ENCODE data around the gene KCNQ5.

Gene KCNQ5

DNA sequence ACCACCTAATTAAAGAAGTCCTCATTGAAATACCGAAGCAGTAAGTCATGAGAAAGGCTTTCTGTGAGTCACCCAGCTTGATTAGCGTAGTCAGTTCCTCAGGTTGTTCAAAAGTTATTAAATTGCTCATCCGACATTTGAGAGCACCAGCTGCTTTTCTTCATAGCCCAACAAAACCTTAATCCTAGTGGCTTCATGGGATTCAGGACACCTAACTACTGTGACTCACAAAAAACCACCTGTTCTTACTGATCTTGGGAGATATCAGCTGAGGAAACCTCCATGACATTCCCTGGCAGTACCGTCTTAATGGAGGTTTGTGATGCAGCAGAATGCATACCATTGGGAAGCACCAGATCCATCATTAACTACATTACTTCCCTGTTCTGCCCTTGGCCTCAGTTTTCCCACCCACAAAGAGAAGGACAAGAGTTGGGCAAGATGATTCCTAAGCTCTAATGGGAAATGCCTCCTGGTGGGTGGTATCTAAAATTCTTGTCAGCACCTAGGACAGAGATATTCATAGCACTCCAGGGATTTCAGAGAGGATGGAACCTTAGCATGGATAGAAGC is 499.6 kb downstream of the KCNQ5 start:
- DNase-seq (ENCODE audit: low read depth): no peak

DNA sequence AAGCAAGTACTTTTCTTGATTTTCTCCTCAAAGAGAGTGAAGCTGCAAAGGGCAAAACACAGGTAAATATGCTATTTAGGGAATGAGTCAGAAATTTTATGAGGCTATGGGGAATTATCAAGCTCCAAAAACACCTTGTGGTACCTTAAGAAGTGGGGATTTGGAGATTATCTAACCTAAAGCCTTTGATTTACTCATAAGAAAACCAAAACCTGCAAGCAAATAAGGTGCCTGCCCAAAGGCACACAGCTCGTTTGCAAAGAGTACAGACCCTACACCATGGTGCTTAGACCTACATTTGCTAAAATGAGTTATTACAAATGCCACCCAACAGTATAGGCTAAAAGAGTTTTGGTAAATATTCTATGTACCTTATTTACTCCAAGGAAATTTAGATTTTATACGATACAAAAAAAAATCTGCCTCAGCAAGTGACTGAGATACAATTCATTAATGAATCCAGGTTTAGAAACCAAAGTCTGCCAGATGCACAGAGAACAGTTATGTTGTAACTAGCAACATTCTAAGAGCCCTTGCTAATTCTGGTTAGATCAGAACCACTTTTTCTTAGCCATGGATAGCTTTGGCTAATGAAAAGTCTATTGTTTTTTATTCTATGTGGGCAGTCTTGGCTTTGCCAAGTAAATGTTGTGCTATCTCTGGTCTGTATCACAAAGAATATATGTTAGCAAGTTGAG is 501.9 kb downstream of the KCNQ5 start:
- DNase-seq (ENCODE audit: low read depth): no peak

DNA sequence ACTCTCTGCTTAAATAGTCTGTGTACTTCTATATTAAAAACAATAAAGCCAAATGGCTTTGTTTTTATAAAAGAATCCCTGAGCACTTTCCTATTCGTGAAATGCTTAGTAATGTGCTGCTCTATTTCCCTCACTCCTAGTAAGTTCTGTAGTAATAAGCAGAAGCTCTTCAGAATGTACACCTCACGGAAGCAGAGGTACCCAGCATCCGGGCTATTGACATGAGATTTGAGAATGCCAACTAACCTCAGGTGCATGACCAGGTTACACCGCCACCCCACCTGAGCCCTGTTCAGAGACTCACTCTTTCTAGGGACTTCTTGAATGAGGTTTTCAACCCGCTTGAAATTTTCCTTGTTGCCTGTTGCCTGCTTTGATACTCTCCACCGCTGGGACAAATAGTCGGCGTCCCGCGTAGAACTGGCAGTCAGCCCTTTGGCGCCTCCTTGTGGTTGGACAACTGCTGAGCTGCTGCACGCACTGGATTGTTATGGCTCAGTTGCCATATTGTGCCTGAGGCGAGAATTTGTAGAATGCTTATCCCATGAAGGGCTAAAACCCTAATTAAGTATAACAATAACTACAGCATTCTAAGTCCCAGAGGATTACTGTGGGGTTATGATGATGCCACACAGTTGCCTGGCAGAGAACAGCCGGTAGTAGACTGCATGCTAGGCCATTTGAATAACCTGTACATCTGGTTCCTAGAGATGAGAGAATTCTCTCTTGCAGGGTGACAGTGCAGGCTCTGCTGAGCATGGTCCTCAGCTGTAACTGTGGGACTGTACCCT is 508.0 kb downstream of the KCNQ5 start:
- DNase-seq (ENCODE audit: low read depth): peak; percentile 5

DNA sequence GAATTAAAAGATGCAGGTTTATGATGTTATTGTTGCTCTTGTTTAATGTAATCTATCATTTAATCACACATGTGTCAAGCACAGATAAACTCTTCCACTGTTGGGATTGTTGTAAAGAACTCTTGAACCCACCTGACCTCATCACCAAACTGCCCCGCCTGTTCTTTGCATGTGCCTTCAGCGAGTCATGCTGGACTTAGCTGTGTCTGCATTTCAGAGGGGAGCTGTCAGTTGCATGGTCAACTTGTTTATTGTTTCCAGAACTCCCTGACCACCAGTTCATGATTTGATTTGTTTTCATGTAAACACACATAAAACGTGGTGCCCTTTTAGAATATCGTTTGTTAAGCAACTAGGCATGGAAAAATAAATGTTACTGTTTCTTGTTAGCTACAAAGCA is 509.8 kb downstream of the KCNQ5 start:
- no peak for DNase-seq (ENCODE audit: low read depth)

DNA sequence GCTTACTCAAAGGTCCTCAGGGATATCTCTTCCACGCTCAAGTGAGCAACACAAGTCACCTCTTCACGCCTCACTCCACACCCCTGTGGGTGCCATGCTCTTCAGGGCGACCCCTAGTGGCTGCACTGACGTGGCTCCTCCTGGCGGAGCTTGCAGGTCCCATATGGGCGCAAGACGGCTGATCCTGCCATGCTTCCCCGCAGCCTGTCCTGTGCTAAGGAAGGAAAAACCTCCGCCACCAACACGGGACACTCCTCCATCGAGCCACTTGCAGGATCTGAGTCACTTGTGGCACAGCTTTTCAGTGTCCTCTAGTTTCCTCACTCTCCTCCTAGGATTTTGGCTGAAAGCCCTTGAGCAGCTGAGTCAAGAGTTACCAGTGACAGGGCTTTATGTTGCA is 512.7 kb downstream of the KCNQ5 start:
- DNase-seq (ENCODE audit: low read depth): no peak

DNA sequence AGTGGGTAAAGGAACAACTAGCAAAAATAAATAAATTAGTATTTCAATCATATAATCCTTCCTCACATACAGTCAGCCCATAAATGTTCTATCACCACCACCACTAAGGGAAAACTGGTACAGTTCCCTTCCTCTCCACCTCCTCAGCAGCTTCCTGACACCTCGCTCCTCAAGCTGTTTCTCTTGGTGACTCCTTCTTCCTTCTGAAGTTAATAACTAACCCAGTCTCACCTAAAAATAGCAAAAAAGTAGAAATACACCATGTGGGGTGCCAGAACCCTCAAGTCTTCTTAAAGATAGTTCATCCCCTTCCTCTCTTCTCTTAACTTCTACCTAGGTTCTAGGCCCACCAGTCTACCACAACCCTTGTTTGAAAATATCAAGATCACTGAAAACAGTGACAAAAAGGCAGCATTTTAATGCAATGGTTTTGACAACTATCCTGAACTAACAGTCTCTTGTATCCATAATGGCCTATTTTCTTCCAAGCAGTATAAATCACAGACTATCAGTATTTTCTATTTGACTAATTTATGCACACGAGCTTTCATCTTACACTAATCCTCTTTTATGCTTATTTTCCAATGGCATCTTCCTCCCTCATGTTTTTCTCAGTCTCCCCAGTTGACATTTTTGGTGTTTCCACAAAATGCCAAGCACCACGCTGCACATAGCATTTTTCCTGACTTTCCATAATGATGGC is 518.0 kb downstream of the KCNQ5 start:
- no peak for DNase-seq (ENCODE audit: low read depth)

DNA sequence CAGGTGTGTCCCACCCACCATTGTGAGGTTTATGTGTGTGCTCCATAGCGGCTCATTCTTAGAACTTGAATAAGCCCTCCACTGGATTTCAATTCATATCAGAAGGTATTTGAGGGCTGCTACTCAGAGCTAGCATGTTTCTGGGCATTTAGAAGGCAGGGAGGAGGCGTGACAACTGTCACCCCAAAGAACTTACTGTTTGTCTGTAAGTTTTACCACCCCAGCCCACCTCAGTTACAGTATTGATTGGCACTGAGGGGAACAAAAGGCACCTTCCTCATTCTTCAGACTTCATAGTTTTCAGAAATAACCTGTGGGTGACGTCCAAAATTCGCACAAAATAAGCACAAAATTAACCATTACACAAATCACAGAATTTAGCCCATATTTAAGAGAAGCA is 521.7 kb downstream of the KCNQ5 start:
- no peak for DNase-seq (ENCODE audit: low read depth)

DNA sequence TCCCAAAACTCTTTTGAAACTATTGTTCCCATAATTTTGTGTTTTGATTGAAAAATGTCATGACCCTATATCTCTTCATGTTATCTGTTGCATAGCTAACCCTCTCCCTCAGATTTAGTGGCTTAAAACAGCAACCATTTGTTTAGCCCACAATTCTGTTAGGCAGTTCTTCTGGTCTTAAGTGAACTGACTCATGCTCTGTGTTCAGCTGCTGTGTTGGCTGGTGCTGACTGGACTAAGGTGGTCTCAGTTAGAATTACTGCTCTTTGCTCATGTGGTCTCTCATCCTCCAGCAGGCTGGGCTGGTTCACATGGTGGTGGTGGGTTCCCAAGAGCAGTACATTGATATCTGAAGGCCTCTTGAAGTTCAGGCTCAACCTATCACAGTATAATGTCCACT is 522.7 kb downstream of the KCNQ5 start:
- no peak for DNase-seq (ENCODE audit: low read depth)

DNA sequence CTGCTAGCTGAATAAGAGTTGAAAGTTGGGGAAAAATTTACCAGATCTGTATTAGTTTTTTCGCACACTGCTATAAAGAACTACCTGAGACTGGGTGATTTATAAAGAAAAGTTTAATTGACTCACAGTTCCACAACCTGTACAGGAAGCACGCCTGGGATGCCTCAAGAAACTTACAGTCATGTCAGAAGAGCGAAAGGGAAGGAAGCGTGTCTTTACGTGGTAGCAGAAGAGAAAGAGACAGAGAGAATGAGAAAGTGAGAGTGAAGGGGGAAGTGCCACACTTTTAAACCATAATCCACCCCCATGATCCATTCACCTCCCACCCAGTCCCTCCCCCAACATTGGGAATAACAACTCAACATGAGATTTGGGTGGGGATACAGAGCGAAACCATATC is 523.8 kb downstream of the KCNQ5 start:
- DNase-seq (ENCODE audit: low read depth): no peak

DNA sequence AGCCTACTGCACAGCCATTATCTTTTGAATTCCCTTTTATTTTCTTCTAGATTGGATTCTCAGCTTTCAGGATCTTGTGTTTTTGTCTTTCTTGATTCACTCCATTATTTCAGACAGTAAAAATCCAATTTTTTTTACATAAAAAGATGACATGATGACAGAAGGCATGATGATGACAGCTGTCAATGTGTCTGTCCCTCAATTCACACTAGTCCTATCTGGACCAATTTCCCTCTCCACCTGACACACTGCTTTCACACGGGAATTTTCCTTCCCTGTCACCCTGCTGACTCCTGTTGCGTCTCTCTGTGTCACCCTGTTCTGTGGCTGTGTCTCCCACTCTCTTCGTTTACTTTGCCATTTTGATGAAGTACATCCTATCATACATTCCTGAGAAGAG is 529.9 kb downstream of the KCNQ5 start:
- DNase-seq (ENCODE audit: low read depth): no peak

DNA sequence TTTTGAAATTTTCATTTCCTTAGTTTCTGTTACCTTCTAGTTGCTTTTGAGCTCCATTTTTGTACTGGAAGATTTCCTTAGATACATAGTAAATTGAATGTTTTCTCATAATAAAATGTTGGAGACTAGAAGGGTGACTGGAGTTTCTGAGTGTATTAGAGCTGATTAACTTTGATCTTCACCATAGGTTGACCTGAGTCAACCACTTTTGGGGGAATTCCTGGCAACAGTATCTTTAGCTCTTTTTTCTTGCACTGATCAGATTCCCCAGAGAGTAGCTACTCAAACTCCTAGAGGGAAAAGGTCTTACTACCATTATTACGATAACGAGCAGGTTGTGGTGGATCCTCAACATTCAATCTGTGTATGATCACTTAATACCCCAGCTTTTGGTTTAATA is 530.7 kb downstream of the KCNQ5 start:
- no peak for DNase-seq (ENCODE audit: low read depth)

DNA sequence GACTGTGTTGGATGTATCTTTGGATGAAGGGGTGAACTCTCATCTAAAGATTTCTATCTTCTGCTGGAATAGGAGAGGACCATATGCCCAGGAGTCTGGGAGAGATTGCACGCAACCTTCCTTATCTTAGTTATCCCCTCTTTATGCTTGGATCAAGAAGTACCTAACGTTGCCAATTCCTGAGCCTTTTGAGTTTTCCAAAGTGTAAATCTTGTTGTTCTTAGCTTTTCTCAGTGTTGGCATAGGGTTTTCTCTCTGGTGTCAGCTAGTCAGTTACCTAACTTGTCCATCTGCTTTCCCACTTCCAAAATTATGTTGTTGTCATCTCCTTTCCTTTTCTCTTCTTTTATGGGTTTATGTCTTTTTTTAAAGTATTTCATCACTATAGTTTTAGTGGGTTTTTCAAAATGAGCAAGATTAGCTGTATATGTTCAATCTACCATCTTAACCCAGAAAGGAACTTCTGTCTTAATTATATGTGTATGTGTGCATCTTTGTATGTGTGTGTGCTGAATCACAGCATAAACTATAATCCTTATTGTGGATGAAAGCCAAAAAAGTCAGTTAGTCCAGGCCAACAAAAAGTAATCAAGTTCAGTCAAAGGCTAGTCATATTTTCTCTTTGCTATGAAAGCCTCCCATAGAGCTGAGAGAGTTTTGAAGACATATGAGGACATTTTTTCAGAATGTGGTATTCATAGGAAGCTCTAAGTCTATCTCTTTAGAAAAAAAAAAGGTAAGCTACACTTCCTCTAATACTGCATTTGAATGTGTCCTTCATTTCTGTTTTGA is 531.3 kb downstream of the KCNQ5 start:
- DNase-seq (ENCODE audit: low read depth): no peak

DNA sequence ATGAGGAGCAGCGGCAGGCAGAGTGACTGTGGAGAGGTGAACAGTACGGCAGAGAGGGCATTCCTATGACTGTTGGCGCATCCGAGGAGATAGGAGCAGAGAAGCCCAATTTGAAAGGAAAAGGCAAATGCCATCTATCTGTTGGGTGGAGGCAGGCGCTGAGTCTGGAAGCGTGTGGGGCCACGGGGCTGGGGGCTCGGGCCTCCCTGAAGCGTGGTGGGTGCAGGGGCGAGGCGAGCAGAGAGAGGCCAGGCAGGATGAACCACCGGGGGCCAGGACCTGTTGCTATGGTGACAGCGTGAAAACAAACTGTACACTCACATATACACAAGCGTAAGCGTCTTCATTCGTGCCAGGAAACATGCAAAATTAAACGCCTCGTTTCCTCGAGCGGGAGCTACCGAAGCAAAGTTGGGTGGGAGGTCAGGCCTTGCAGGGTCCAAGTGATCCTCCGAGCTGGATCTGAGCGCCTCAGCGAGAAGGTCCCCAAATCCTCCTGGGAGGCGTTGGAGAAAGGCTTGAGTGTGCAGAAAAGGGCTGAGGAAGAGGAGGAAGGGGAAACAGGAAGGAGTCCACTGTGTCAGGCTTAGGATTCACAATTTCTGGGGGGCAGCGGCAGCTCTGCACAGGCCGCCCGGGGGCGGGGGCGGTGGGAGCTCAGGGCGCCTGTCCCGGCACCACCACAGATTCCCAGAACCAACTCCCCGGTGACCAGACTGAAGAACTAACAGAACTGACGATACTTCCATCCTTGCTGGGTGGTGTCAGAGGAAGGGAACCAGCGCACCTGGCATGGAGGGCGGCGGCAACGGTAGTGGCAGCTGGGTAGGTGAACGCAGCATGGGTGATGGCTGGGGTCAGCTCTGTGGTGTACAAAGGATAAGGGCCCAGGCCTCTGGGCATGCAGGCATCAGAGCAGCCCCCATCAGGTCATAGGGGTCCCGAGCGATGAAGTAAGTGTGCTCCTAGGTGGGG is 535.2 kb downstream of the KCNQ5 start:
- no peak for DNase-seq (ENCODE audit: low read depth)

DNA sequence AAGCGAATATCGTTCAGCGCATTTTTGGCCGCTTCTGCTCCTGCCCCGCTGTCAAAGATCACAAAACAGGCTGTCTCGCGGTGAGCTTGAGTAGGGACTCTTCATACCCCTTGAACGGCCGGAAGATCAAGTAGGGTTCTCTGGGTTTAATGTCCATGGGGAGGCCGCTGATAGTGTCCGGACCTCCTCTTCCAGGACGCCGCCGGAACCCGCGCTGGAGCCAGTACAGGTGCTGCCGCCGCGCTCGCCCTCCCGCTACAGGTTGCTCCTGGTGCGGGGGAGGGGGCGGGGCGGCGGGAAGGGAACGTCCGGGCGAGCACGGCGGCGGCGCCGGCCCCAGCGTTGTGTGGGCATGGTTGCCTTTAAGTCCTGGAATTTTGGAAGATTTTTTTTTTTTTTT is 536.0 kb downstream of the KCNQ5 start:
- no peak for DNase-seq (ENCODE audit: low read depth)

DNA sequence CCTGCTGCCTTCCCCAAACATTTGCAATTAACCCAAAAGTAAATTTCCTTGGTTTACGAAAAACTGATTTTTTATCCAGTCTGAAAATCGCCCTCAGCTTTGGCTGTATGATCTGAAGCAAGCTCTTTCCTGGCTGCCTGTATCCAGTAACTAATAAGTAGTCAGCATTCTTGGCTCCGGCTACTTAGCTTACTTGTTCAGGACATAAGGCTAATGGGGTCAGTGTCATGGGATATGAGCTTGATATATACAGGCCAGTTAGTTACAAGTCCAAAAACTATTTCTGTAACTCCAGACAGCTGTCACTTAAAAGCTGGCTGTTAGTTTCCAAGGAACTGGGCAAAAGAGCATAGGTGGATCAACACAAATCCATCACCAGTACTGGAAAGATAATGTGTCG is 547.2 kb downstream of the KCNQ5 start:
- no peak for DNase-seq (ENCODE audit: low read depth)

DNA sequence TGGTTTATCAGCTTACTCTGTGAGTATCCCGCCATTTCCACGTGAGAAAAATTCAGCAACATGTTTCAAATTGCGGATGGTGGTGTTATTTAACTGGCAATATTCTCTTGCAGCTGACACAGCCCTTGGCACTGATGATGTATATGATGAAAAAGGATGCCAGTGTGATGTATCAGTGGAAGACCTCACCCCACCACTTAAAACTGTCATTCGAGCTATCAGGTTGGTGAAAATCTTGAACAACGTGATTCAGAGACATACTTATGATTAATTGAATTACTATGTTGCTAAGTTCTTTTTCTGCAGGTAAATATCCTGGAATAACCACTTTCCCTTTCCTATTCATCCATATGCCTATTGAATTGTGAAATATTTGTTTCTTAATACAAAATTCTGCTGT is 547.8 kb downstream of the KCNQ5 start:
- DNase-seq (ENCODE audit: low read depth): no peak

DNA sequence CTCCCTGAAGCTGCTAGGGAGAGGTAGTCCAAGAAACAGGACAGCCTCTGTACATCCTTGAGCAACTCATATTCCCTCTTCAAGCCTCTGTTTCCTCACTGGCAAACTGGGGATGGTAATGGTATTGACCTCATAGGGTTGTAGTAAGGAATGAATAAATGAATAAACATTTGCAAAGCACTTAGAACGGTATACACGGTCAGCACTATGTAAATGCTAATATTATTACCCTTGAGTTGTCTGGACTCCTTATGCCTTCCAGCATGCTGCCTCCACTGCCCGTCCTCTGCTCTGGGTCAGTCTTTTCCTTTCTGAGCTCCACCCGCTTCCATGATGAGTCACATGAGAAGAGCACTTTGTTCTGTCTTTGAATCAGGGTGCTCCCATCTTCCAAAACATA is 552.8 kb downstream of the KCNQ5 start:
- DNase-seq (ENCODE audit: low read depth): no peak

DNA sequence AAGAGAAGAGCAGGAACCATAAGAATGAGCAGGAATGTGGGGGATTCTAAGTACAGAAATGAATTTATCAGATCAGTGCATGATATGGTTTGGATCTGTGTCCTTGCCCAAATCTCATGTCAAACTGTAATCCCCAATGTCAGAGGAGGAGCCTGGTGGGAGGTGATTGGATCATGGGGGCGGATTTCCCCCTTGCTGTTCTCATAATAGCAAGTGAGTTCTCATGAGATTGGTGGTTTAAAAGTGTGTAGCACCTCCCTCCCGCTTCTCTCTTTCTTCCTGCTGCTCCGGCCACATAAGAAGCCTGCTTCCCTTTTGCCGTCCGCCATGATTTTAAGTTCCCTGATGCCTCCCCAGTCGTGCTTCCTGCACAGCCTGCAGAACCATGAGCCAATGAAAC is 554.2 kb downstream of the KCNQ5 start:
- no peak for DNase-seq (ENCODE audit: low read depth)

DNA sequence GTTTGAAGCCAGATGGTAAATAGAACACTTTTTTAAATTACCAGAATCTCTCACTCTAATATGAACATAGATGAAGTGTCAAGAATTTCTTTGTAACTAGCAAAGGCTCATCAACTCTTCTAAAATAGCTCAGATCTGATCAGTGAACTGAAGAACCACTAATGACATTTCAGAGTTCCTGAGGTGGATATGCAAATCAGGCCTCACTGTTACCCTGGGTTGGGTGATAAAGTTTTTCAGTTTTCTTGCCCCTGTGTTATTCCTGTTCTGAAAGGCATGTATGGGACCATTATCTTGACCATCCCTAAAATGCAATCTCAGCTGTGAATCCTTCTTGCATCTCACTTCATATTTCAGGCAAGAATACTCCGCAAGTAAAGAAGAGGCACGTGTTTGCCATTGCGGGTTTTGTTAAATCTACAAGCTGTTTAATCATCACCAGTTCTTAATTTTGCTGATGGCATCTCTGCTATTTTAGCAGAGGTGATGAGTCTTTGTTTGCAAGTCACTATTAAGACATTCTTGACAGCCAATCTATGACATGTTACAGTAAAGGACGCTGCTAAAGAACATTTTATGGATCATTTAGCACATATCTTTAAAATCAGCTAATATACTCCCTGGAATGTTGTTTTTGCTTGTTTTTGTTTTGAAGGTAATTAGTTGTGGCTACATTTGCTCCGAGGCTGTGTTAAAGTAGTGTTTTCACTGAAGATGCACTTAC is 555.5 kb downstream of the KCNQ5 start:
- no peak for DNase-seq (ENCODE audit: low read depth)

DNA sequence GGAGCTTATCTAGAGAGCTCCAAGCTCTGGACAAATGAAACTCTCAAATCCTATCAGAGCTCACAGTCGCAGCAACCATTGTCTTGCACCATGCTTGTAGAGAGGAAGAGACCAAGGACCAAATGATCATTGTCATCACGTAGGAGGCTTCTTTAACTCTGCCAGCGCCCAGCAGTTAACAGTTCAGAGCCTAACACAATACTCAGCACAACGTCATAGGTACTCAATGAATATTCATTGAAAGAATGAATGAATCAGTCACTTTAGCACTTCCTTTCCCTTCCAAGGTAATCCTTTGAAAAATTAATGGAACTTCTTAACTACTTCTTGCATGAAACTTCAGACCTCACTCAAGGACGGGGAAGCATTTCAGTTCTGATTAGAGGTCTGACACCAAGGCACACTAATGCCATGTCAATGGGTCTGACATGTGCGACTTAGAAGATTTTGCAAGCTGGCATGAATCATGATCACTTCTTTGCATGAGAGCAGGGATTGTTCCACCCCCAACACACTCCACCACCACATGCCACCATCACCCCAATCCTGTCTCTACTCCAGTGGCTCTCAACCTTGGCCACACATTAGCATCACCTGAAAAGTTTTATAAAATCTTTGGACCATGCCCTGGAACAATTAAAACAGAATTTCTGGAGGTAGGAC is 558.3 kb downstream of the KCNQ5 start:
- DNase-seq (ENCODE audit: low read depth): no peak

All from HS-27A (cell line).